Measurements from ENCODE around the gene OCA2.

- TF ChIP-seq, protein P1, sequence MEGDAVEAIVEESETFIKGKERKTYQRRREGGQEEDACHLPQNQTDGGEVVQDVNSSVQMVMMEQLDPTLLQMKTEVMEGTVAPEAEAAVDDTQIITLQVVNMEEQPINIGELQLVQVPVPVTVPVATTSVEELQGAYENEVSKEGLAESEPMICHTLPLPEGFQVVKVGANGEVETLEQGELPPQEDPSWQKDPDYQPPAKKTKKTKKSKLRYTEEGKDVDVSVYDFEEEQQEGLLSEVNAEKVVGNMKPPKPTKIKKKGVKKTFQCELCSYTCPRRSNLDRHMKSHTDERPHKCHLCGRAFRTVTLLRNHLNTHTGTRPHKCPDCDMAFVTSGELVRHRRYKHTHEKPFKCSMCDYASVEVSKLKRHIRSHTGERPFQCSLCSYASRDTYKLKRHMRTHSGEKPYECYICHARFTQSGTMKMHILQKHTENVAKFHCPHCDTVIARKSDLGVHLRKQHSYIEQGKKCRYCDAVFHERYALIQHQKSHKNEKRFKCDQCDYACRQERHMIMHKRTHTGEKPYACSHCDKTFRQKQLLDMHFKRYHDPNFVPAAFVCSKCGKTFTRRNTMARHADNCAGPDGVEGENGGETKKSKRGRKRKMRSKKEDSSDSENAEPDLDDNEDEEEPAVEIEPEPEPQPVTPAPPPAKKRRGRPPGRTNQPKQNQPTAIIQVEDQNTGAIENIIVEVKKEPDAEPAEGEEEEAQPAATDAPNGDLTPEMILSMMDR (IDR thresholded peaks at IDR 0.05; ENCODE audit: insufficient read depth, low read length): no peak
- no peak for TF ChIP-seq GABPA (IDR thresholded peaks at IDR 0.05; ENCODE audit: low read depth)
Measured at GRCh38 chr15:27705056-27705455, 394.1 kb downstream of the OCA2 start.

Data from HL-60 (cell line).